NCI-H1048 (cell line): Measurements from ENCODE around the gene ACVR2B.
"Not testable (repeated sequence)": the region's sequence is repeated elsewhere in the genome, so short reads cannot be mapped to it uniquely, and the experiment has no call there.

Experiments used
- DNase-seq: peaks from one replicate; lab custom pipeline; 2025; lab: John Stamatoyannopoulos, UW

ACVR2B gene

GRCh38 chr3:38453075-38453912 is at the start of gene ACVR2B:
Gene ACVR2B (plus strand): TSS chr3:38453890. CDS start chr3:38454323, 433 bp downstream.
- DNase-seq, result peak; percentile 72

GRCh38 chr3:38404286-38404685 is 49.4 kb upstream of the ACVR2B start:
- DNase-seq, result no peak

GRCh38 chr3:38411591-38411990 is 42.1 kb upstream of the ACVR2B start:
- DNase-seq, result no peak

- DNase-seq, result not testable (repeated sequence)
Measured at GRCh38 chr3:38420758-38421157, 32.9 kb upstream of the ACVR2B start.

GRCh38 chr3:38421679-38422336 is 31.9 kb upstream of the ACVR2B start:
- DNase-seq, result no peak

- not testable (repeated sequence) for DNase-seq
Measured at GRCh38 chr3:38426798-38427426, 26.8 kb upstream of the ACVR2B start.

- DNase-seq, result not testable (repeated sequence)
Measured at GRCh38 chr3:38432871-38433658, 20.6 kb upstream of the ACVR2B start.

- not testable (repeated sequence) for DNase-seq
Measured at GRCh38 chr3:38433661-38434060, 20.0 kb upstream of the ACVR2B start.

GRCh38 chr3:38438436-38439069 is 15.1 kb upstream of the ACVR2B start:
- not testable (repeated sequence) for DNase-seq

GRCh38 chr3:38443205-38443604 is 10.5 kb upstream of the ACVR2B start:
- not testable (repeated sequence) for DNase-seq

- DNase-seq, result no peak
Measured at GRCh38 chr3:38446085-38446686, 7.5 kb upstream of the ACVR2B start.

GRCh38 chr3:38446812-38447211 is 6.9 kb upstream of the ACVR2B start:
- DNase-seq, result no peak

GRCh38 chr3:38450853-38451252 is 2.8 kb upstream of the ACVR2B start:
- DNase-seq, result no peak

- DNase-seq, result no peak
Measured at GRCh38 chr3:38453913-38454177, 155 bp downstream of the ACVR2B start.

GRCh38 chr3:38454178-38454883 is 641 bp downstream of the ACVR2B start:
- DNase-seq, result no peak

- peak; percentile 62 for DNase-seq
Measured at GRCh38 chr3:38454884-38455638, 1.4 kb downstream of the ACVR2B start.

GRCh38 chr3:38455639-38456430 is 2.1 kb downstream of the ACVR2B start:
- no peak for DNase-seq

GRCh38 chr3:38457111-38458003 is 3.7 kb downstream of the ACVR2B start:
- DNase-seq, result no peak
